ENCODE measurements around the gene ZSWIM9.

DNA sequence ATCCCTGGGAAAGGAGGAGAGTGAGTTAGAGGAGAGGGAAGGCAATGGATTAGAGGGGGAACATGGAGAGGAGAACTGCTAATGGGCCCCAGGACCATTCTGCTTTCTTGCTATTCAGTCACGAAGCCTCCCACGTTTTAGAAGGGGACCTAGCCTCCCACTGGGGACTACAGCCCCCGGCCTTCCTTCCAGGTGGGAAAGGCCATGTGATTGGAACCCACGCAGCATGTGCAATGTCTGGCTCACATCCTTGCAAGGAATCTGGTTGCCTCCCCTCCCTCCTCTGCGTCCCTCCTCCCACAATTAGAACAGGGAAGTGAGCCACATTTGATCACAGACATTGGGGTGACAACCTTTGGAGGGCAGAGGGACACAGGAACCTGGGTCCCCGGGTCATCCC, 37.4 kb upstream of the ZSWIM9 start:
- TF ChIP-seq, protein P1, sequence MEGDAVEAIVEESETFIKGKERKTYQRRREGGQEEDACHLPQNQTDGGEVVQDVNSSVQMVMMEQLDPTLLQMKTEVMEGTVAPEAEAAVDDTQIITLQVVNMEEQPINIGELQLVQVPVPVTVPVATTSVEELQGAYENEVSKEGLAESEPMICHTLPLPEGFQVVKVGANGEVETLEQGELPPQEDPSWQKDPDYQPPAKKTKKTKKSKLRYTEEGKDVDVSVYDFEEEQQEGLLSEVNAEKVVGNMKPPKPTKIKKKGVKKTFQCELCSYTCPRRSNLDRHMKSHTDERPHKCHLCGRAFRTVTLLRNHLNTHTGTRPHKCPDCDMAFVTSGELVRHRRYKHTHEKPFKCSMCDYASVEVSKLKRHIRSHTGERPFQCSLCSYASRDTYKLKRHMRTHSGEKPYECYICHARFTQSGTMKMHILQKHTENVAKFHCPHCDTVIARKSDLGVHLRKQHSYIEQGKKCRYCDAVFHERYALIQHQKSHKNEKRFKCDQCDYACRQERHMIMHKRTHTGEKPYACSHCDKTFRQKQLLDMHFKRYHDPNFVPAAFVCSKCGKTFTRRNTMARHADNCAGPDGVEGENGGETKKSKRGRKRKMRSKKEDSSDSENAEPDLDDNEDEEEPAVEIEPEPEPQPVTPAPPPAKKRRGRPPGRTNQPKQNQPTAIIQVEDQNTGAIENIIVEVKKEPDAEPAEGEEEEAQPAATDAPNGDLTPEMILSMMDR (IDR thresholded peaks at IDR 0.05; ENCODE audit: low read depth, low read length), result no peak
- no peak for TF ChIP-seq EZH2phosphoT487 (IDR thresholded peaks at IDR 0.05; ENCODE audit: low read depth)
